Uterus (tissue), 2 donors: ENCODE data around the gene HS3ST2.

ENCODE experiments used
- CTCF ChIP-seq, 4 experiments: fragments of 200-600 bp in 2 of 4; fragments of 450-650 bp in 2 of 4; sonication (generic) in 2 of 4; IDR thresholded peaks; one replicate each; pipeline ENCODE4 v1.5.1; 2016 to 2019; ENCODE audit warnings: antibody characterized with exemption in 4 of 4, mild to moderate bottlenecking in 2 of 4, moderate library complexity in 1 of 4
- POLR2A ChIP-seq, 2 donors: fragments of 450-650 bp; IDR thresholded peaks; one replicate each; pipeline ENCODE4 v1.6.1; 2016; ENCODE audit warnings: antibody characterized with exemption in 2 of 2, mild to moderate bottlenecking in 1 of 2, moderate library complexity in 1 of 2

- peak; percentile 61 to 74 (median 72) for TF ChIP-seq CTCF (IDR thresholded peaks at IDR 0.05)
- no peak for TF ChIP-seq POLR2A (IDR thresholded peaks at IDR 0.05)
Measured at GRCh38 chr16:22948603-22949368, 134.8 kb downstream of the HS3ST2 start.
